Bronchial epithelial cell (primary cell): ENCODE results near the gene CAV3. TPM values are rescaled to one million over a fixed set of nuclear protein-coding genes. Genes with fewer than 3 reads are reported as not detected.

Experiments
- total RNA-seq: library from RNA; depleted of rRNA; stranded (reverse); fragments of >200 nt; gene quantifications from 2 replicates; pipeline ENCODE4 v1.2.1, GENCODE V29; 2014

The CAV3 gene
- total RNA-seq, 1 donor from 2014 or later: not detected

Other genes starting within 250 kb of the CAV3 start
- 1.2 and 2.6 TPM in 2 replicates for gene LMCD1, start 232.0 kb upstream of the CAV3 start, total RNA-seq
- 0.13 and 0.26 TPM in 2 replicates for gene SSUH2, start 89.0 kb upstream of the CAV3 start, total RNA-seq
- gene OXTR, start 35.8 kb downstream of the CAV3 start, total RNA-seq: 0.26 and 0.53 TPM in 2 replicates
- gene RAD18, start 229.7 kb downstream of the CAV3 start, total RNA-seq: 3.9 and 5.0 TPM in 2 replicates